H1 (cell line): ENCODE data around the gene AMER2. TPM values are rescaled to one million over a fixed set of nuclear protein-coding genes. Genes with fewer than 3 reads are reported as not detected.

Experiments used
- CTCF ChIA-PET: fragments of 300-600 bp; sonication (Branson Sonifier 250); formaldehyde crosslinking; loops from one replicate; lab custom pipeline; 2021; ENCODE audit not compliant: partially characterized antibody; lab: Charles Lee
- POLR2A ChIA-PET: fragments of 300-600 bp; sonication (Branson Sonifier 250); formaldehyde crosslinking; loops from one replicate; lab custom pipeline; 2021; ENCODE audit warnings: inconsistent platforms; ENCODE audit not compliant: partially characterized antibody; lab: Charles Lee
- DNase-seq, 2 experiments: peaks; one replicate each; pipeline versions ENCODE4 v3.0.0 to v3.0.0-alpha.2; 2010 to 2022; ENCODE audit warnings: low spot score in 2 of 2, low read depth in 1 of 2, mixed read lengths in 1 of 2
- FAIRE-seq: peaks from 2 replicates; lab custom pipeline; 2011; peaks lifted over from hg19 to GRCh38; lab: Jason Lieb, UNC
- H2AFZ ChIP-seq: 2 replicates; pipeline ENCODE4 v1.8.1; 2012; ENCODE audit warnings: low read length, inconsistent platforms
- H2AK5ac ChIP-seq: 2 replicates; pipeline ENCODE4 v1.6.1; 2013; ENCODE audit warnings: low read depth, low read length
- H2BK120ac ChIP-seq: replicated peaks from 2 replicates; pipeline ENCODE3; 2013; ENCODE audit warnings: low read depth, low read length, inconsistent platforms
- H2BK12ac ChIP-seq: 2 replicates; pipeline ENCODE4 v1.6.1; 2013; ENCODE audit warnings: low read depth, low read length
- H2BK15ac ChIP-seq: 2 replicates; pipeline ENCODE4 v1.6.1; 2013; ENCODE audit warnings: low read length
- H2BK20ac ChIP-seq: 2 replicates; pipeline ENCODE4 v1.6.1; 2013; ENCODE audit warnings: low read length
- H2BK5ac ChIP-seq: 2 replicates; pipeline ENCODE4 v1.6.1; 2013; ENCODE audit warnings: low read depth, low read length
- H3K14ac ChIP-seq: 2 replicates; pipeline ENCODE4 v1.6.1; 2013; ENCODE audit warnings: inconsistent platforms; ENCODE audit not compliant: insufficient read length
- H3K18ac ChIP-seq: 2 replicates; pipeline ENCODE4 v1.6.1; 2013; ENCODE audit warnings: low read length; ENCODE audit errors: extremely low read depth
- H3K23ac ChIP-seq: 2 replicates; pipeline ENCODE4 v1.6.1; 2013; ENCODE audit warnings: inconsistent platforms; ENCODE audit not compliant: insufficient read length
- H3K23me2 ChIP-seq: 2 replicates; pipeline ENCODE4 v1.6.1; 2013; ENCODE audit warnings: low read depth, low read length
- H3K27ac ChIP-seq: 2 replicates; pipeline ENCODE4 v1.6.1; 2011; ENCODE audit warnings: low read depth, low read length, inconsistent platforms
- H3K27me3 ChIP-seq, 4 experiments: replicated peaks in 1 of 4; 1 replicate in 1 of 4; 2 replicates in 3 of 4; pipeline versions ENCODE4 v1.6.1 to v1.8.1; 2011 to 2013; ENCODE audit warnings: low read length in 3 of 4, mild to moderate bottlenecking in 3 of 4, inconsistent platforms in 2 of 4, mixed read lengths in 2 of 4, moderate library complexity in 1 of 4; ENCODE audit not compliant: control insufficient read depth in 3 of 4, insufficient read depth in 3 of 4; ENCODE audit errors: extremely low read depth in 1 of 4
- H3K36me3 ChIP-seq, 4 experiments: 2 replicates each; pipeline versions ENCODE4 v1.6.1 to v1.8.1; 2011 to 2013; ENCODE audit warnings: mild to moderate bottlenecking in 4 of 4, low read length in 3 of 4, moderate library complexity in 2 of 4, control low read depth in 1 of 4, inconsistent platforms in 1 of 4; ENCODE audit not compliant: insufficient read depth in 4 of 4, control insufficient read depth in 2 of 4
- H3K4ac ChIP-seq: replicated peaks from 2 replicates; pipeline ENCODE3; 2013; ENCODE audit warnings: low read length, low read depth, mixed read lengths, inconsistent platforms; ENCODE audit not compliant: insufficient read length
- H3K4me1 ChIP-seq, 4 experiments: replicated peaks in 1 of 4; 1 replicate in 1 of 4; 2 replicates in 3 of 4; pipeline versions ENCODE4 v1.6.1 to v1.8.1; 2011 to 2013; ENCODE audit warnings: low read length in 3 of 4, inconsistent platforms in 2 of 4, mixed read lengths in 1 of 4; ENCODE audit not compliant: insufficient read depth in 4 of 4, control insufficient read depth in 3 of 4
- H3K4me2 ChIP-seq, 2 experiments: 2 replicates each; pipeline versions ENCODE4 v1.6.1 to v1.8.1; 2011 to 2013; ENCODE audit warnings: low read depth in 2 of 2, low read length in 2 of 2, control low read depth in 1 of 2, inconsistent platforms in 1 of 2, mild to moderate bottlenecking in 1 of 2; ENCODE audit not compliant: insufficient read depth in 1 of 2
- H3K4me3 ChIP-seq, 4 experiments: fragments of 200-600, 300-600 bp in 1 of 4; sonication (generic), shearing (Covaris generic), sonication (Bioruptor Twin) in 1 of 4; 2 replicates each; pipeline versions ENCODE4 v1.5.1 to v1.8.1; 2011 to 2016; ENCODE audit warnings: low read length in 4 of 4, low read depth in 3 of 4, control low read depth in 2 of 4, inconsistent platforms in 2 of 4, mild to moderate bottlenecking in 2 of 4, mixed read lengths in 1 of 4, moderate library complexity in 1 of 4; ENCODE audit not compliant: insufficient read depth in 2 of 4; ENCODE audit errors: extremely low read depth in 1 of 4
- H3K56ac ChIP-seq: replicated peaks from 2 replicates; pipeline ENCODE3; 2013; ENCODE audit warnings: low read depth, mild to moderate bottlenecking, mixed read lengths, low read length, inconsistent platforms; ENCODE audit not compliant: insufficient read length
- H3K79me1 ChIP-seq: 2 replicates; pipeline ENCODE4 v1.6.1; 2013; ENCODE audit warnings: low read depth, low read length, control low read depth
- H3K79me2 ChIP-seq, 2 experiments: 2 replicates each; pipeline versions ENCODE4 v1.6.1 to v1.8.1; 2012 to 2013; ENCODE audit warnings: low read length in 2 of 2, mild to moderate bottlenecking in 2 of 2, inconsistent platforms in 1 of 2; ENCODE audit not compliant: insufficient read depth in 2 of 2, control insufficient read depth in 1 of 2
- H3K9ac ChIP-seq, 4 experiments: replicated peaks in 1 of 4; 1 replicate in 1 of 4; 2 replicates in 3 of 4; pipeline versions ENCODE4 v1.6.1 to v1.8.1; 2011 to 2013; ENCODE audit warnings: low read depth in 3 of 4, low read length in 3 of 4, control low read depth in 2 of 4, mild to moderate bottlenecking in 2 of 4, moderate library complexity in 2 of 4, inconsistent platforms in 1 of 4; ENCODE audit errors: extremely low read depth in 1 of 4
- H3K9me3 ChIP-seq, 2 experiments: 2 replicates each; pipeline versions ENCODE4 v1.6.1 to v1.8.1; 2012 to 2013; ENCODE audit warnings: mild to moderate bottlenecking in 2 of 2, moderate library complexity in 2 of 2, control low read depth in 1 of 2, inconsistent platforms in 1 of 2, low read depth in 1 of 2, low read length in 1 of 2, mixed read lengths in 1 of 2; ENCODE audit not compliant: insufficient read depth in 2 of 2
- H4K20me1 ChIP-seq, 2 experiments: replicated peaks in 1 of 2; 2 replicates each; pipeline versions ENCODE3 to v1.8.1; 2011 to 2013; ENCODE audit warnings: inconsistent platforms in 2 of 2, low read length in 2 of 2, mild to moderate bottlenecking in 1 of 2; ENCODE audit not compliant: insufficient read depth in 2 of 2, control insufficient read depth in 1 of 2
- H4K5ac ChIP-seq: 2 replicates; pipeline ENCODE4 v1.6.1; 2013; ENCODE audit warnings: low read length, low read depth, mixed read lengths, inconsistent platforms; ENCODE audit not compliant: insufficient read length
- H4K8ac ChIP-seq: 2 replicates; pipeline ENCODE4 v1.8.0; 2013; ENCODE audit warnings: mild to moderate bottlenecking, moderate library complexity, low read length, inconsistent platforms; ENCODE audit not compliant: insufficient read depth; ENCODE audit errors: extremely low read depth
- H4K91ac ChIP-seq: replicated peaks from 2 replicates; pipeline ENCODE3; 2013; ENCODE audit warnings: low read length, mixed read lengths, inconsistent platforms; ENCODE audit not compliant: insufficient read length
- EZH2 ChIP-seq: fragments of 200-600 bp; sonication (generic); IDR thresholded peaks from 2 replicates; pipeline ENCODE4 v1.7.1; 2012; ENCODE audit warnings: low read depth, mild to moderate bottlenecking, moderate library complexity, low read length, inconsistent platforms; ENCODE audit not compliant: severe bottlenecking
- KDM1A ChIP-seq: fragments of 200-600, 300-600 bp; sonication (generic); IDR thresholded peaks from 2 replicates; pipeline ENCODE4 v1.7.1; 2016; ENCODE audit warnings: mild to moderate bottlenecking, low read length, borderline replicate concordance
- NANOG ChIP-seq: IDR thresholded peaks from 2 replicates; pipeline ENCODE4 v1.6.1; 2011; ENCODE audit warnings: low read length, low read depth, mild to moderate bottlenecking, inconsistent platforms; ENCODE audit not compliant: insufficient read depth, poor library complexity, severe bottlenecking
- NRF1 ChIP-seq: IDR thresholded peaks from 2 replicates; pipeline ENCODE4 v1.6.1; 2011; ENCODE audit warnings: mild to moderate bottlenecking, low read depth, low read length, improper control_type of control experiment
- RNF2 ChIP-seq: fragments of 200-900, 300-1000 bp; sonication (generic); IDR thresholded peaks from 2 replicates; pipeline ENCODE4 v1.7.1; 2016; ENCODE audit warnings: borderline replicate concordance, low read depth, mild to moderate bottlenecking, antibody characterized with exemption, low read length; ENCODE audit not compliant: poor library complexity, severe bottlenecking; ENCODE audit errors: missing control alignments
- WGBS, 2 experiments: shearing (Covaris generic) in 1 of 2; methylation state at CpG; one replicate each; pipeline versions ENCODE4 v1.1.6 to v1.1.7; 2013 to 2015; ENCODE audit warnings: low lambda C conversion rate in 2 of 2, mixed read lengths in 2 of 2, inconsistent platforms in 1 of 2, low coverage in 1 of 2, missing lambda C conversion rate in 1 of 2; ENCODE audit not compliant: insufficient replicate concordance in 2 of 2, insufficient coverage in 1 of 2, insufficient read length in 1 of 2; ENCODE audit errors: extremely low coverage in 1 of 2, missing lambda C conversion rate in 1 of 2; 5-methylcytosine and 5-hydroxymethylcytosine counted together
- polyA plus RNA-seq, 7 experiments: library from polyadenylated mRNA; depleted of rRNA in 3 of 7; stranded (reverse) in 5 of 7; unstranded in 2 of 7; fragments of >200 nt in 5 of 7; fragments of 200-250 nt in 2 of 7; gene quantifications; 1 replicate in 5 of 7; 2 replicates in 1 of 7; 4 replicates in 1 of 7; pipeline versions ENCODE4 v1.2.1 to v1.2.3, GENCODE V29; 2011 to 2013; ENCODE audit warnings: missing spikeins in 2 of 7, mixed read lengths in 2 of 7
- total RNA-seq: library from RNA; stranded (reverse); fragmentation: NEBNext Ultra II Directional; extraction: Animal tissue kit (Norgen Biotek cat#: 25700); gene quantifications from 2 replicates; pipeline ENCODE4 v1.2.1, GENCODE V29; 2021
- TF ChIP-seq, protein P1 (sequence below), 3 experiments: IDR thresholded peaks; 1 replicate in 2 of 3; 2 replicates in 1 of 3; pipeline versions ENCODE4 v1.5.1 to v1.6.1; 2011; ENCODE audit warnings: low read length in 3 of 3, mild to moderate bottlenecking in 3 of 3, inconsistent platforms in 2 of 3, low read depth in 1 of 3, moderate library complexity in 1 of 3; ENCODE audit not compliant: insufficient read depth in 1 of 3; ENCODE audit errors: control extremely low read depth in 1 of 3
- TF ChIP-seq, protein P2 (sequence below): IDR thresholded peaks from 2 replicates; pipeline ENCODE4 v1.6.1; 2012; ENCODE audit warnings: inconsistent platforms
- TF ChIP-seq, protein P3 (sequence below): IDR thresholded peaks from 2 replicates; pipeline ENCODE4 v1.6.1; 2011; ENCODE audit warnings: low read length, improper control_type of control experiment

AMER2 gene
- total and polyA plus RNA-seq, 2 of the 8 experiments (the other 6 are each of a cell fraction or from before 2014, with no cell fraction given), result 0.14 to 0.50 TPM

DNA sequence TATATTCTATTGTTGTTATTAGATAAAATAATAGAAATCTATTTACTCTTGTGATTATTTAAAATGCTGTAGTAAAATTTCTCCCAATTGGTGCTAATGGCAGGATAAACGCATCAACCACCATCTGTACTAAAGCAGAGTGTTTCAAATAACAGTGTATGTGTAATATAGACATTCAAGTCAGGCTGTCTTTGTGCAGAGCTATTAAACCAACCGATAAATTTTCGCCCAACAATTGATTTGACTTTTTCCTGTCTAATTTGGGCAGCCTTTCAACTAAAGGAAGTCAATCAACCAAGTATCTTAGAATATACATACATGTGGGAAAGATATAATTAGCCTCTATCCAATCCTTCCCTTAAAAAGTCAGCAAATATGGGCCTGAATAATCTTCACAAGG lies 5.8 kb downstream of the AMER2 start:
- DNase-seq (no peak), FAIRE-seq (no peak)
- Histone ChIP-seq H2AK5ac (no peak overlapping the region), H4K8ac (no peak overlapping the region), H4K20me1 (no peaks in the 10 kb centered on the region), H2AFZ (no peak overlapping the region), H3K4me1 (peaks cover 0 to 6% (median 1%) of the 10 kb centered on the region in 4 experiments; a peak in 3 of 7 replicates), H3K36me3 (no peaks in the 10 kb centered on the region; a peak in 1 of 8 replicates), H2BK20ac (no peak overlapping the region), H2BK15ac (no peak overlapping the region), H3K56ac (no peak overlapping the region), H3K9ac (no peak overlapping the region), H3K4ac (no peak overlapping the region), H3K9me3 (peaks cover 0 to 8% of the 10 kb centered on the region in 2 experiments; a peak in 1 of 4 replicates), H3K4me3 (no peak overlapping the region), H3K79me1 (no peaks in the 10 kb centered on the region), H2BK5ac (no peak overlapping the region), H3K18ac (no peak overlapping the region), H4K91ac (no peak overlapping the region), H3K4me2 (no peak overlapping the region), H2BK12ac (no peak overlapping the region), H3K27ac (no peak overlapping the region), H3K23ac (no peak overlapping the region), H3K23me2 (peaks cover 6% of the 10 kb centered on the region; the same call in 1 of the 2 replicates), H3K27me3 (peaks cover 14 to 24% (median 22%) of the 10 kb centered on the region in 4 experiments), H2BK120ac (no peak overlapping the region), H3K14ac (no peak overlapping the region), H3K79me2 (no peaks in the 10 kb centered on the region), H4K5ac (no peak overlapping the region)
- ChIA-PET POLR2A (interaction anchor here (1.5 kb wide), 1 partner anchor 30 kb away, joined by 3 read pairs; no protein-coding TSS in a partner anchor), CTCF (no interaction called here)
- 90% methylated on average over 3 of the region's 3 CpGs; no CpG with 5 or more reads in 1 of the 2 experiments for WGBS, 2 experiments
- no peak for TF ChIP-seq EZH2
- TF ChIP-seq, protein P1, sequence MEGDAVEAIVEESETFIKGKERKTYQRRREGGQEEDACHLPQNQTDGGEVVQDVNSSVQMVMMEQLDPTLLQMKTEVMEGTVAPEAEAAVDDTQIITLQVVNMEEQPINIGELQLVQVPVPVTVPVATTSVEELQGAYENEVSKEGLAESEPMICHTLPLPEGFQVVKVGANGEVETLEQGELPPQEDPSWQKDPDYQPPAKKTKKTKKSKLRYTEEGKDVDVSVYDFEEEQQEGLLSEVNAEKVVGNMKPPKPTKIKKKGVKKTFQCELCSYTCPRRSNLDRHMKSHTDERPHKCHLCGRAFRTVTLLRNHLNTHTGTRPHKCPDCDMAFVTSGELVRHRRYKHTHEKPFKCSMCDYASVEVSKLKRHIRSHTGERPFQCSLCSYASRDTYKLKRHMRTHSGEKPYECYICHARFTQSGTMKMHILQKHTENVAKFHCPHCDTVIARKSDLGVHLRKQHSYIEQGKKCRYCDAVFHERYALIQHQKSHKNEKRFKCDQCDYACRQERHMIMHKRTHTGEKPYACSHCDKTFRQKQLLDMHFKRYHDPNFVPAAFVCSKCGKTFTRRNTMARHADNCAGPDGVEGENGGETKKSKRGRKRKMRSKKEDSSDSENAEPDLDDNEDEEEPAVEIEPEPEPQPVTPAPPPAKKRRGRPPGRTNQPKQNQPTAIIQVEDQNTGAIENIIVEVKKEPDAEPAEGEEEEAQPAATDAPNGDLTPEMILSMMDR (IDR thresholded peaks at IDR 0.05; ENCODE audit: control extremely low read depth in 1 of 3, insufficient read depth in 1 of 3, low read depth in 1 of 3, low read length in 3 of 3), result no peak
- no peak for TF ChIP-seq NRF1
- TF ChIP-seq, protein P2, sequence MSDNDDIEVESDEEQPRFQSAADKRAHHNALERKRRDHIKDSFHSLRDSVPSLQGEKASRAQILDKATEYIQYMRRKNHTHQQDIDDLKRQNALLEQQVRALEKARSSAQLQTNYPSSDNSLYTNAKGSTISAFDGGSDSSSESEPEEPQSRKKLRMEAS, result no peak
- TF ChIP-seq NANOG, result no peak
- TF ChIP-seq, protein P3, sequence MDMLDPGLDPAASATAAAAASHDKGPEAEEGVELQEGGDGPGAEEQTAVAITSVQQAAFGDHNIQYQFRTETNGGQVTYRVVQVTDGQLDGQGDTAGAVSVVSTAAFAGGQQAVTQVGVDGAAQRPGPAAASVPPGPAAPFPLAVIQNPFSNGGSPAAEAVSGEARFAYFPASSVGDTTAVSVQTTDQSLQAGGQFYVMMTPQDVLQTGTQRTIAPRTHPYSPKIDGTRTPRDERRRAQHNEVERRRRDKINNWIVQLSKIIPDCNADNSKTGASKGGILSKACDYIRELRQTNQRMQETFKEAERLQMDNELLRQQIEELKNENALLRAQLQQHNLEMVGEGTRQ, result no peak
- no peak for TF ChIP-seq RNF2
- TF ChIP-seq KDM1A, result no peak
